NCI-H226 (cell line): ENCODE results near the gene KIAA1614.

Experiments used
- DNase-seq: peaks from one replicate; pipeline ENCODE4 v3.0.0-alpha.2; 2015

Gene KIAA1614

DNA sequence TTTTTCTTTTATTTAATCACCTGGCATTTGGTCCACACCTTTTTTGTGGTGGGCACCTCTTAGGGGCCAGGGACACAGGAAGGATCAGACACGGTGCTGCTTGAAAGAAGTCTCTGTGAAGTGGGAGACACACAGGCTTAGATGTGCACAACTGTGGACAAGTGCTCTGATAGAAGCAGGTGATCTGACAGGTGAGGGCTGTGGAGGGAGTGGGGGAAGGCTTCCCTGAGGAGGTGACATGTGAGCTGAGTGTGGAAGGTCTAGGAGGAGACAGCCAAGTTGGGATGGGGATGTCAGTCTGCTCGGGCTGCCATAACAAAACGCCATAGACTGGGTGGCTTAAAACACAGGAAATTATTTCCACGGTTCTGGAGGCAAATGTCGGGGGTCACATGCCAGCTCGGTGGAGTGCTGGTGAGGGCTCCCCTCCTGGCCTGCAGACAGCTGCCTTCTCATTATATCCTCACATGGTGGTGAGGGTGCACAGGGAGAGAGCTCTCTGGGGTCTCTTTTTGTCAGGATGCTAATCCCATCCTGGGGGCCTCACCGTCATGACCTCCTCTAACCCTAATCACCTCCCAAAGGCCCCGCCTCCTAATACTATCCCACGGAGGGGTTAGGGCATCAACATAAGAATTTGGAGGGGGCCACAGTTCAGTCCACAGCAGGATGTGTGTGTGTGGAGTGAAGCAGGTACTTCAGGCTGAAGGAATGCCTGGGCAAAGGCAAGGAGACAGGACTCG is 5.2 kb upstream of the KIAA1614 start:
- no peak for DNase-seq

DNA sequence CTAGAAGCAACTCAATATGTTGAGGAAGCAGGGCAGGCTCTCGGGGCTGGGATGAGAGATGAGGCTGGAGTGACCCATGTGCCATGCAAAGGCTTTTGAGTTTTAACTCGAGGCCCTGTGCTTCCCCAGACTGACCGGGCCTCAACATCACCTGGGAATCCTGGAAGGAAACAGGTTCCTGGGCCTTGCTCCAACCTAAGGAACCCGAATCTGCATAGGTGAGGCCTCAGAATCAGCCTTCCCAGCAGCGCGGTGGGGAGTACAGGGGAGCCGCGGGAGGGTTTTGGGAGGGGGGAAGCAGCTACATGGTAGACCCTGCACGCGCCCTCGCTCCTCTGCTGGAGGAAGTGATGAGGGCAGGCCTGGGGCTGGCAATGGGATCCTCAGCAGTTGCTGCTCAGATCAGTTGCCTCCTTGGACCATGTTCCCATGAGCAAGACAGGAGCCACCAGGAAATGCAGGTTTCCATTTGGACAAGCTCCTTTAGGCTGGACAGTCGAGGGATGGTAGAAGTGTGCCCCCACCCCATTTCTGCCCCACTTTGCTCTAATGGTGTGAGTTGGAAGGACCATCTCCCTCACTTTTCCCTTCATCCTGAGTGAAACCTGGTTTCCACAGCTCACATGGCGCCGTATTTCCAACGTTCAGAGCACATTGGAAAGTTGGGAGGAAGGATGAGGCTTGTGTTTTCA is 4.5 kb upstream of the KIAA1614 start:
- DNase-seq: no peak

DNA sequence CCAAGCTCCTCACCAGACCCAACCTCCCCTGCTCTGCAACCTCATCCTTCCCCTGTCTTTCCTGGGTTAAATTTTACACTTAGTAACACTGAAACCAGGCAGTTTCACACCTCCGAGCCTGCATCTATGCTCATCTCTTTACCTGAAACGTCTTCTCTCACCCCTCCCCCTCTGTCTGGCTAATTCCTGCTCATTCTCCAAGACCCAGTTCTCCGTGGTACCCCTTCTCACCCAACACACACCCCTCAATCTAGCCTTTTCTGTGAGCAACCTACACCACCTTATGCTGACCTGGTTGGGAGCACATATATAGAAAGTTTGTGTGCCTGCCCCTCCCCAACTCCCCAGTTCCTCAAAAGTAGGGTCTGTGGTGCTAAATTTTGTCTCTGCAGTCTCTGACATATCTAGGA is 3.7 kb upstream of the KIAA1614 start:
- no peak for DNase-seq

DNA sequence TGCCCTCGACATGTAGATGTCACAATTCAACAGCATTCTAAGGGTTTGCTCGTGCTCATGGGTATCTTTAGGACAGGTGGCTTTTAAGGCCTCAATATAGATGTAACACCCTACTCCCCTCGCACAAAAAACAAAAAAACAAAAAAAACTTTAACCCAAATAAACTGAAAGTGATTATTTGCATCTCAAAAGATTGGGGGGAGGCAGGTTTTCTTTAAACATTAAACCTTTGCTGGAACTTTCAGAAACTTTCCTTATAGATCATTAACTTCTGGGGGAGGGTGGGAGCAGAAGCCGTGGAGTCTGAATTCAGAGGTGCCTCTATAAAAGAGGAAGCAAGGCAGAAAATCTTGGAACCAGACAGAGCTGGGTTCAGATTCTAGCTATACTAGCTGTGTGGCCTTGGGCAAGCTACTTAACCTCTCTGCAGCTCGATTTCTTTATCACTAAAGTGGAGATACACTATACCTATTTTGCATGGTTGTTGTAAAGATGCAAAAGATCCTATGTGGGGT is 3.2 kb upstream of the KIAA1614 start:
- DNase-seq: no peak

DNA sequence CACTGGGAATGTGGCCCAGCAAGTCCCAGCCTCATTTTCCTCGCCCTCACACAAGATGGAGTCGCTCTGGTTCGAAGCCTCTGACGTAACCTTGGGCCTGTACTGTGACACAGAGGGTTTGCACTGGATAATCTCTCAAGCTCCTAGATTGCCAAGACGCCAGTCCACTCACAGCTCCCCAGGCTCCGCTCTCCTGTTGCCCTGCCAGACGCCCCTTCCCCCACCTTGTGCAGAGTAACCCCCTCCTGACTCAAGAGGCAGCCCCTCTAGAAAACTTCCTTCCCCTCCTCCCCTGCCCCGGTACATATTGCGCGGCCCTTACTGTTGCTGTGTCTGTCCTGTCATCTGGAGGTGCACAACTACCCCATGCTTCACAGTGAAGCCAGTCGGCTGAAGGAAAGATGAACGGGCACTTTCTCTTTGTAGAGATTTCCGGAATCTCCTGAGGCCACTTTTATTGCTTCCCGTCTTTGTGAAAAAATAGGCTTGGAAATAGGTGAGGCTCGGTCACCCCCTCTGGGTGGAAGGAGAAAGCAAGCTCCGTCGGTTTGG is 981 bp upstream of the KIAA1614 start:
- DNase-seq: no peak

DNA sequence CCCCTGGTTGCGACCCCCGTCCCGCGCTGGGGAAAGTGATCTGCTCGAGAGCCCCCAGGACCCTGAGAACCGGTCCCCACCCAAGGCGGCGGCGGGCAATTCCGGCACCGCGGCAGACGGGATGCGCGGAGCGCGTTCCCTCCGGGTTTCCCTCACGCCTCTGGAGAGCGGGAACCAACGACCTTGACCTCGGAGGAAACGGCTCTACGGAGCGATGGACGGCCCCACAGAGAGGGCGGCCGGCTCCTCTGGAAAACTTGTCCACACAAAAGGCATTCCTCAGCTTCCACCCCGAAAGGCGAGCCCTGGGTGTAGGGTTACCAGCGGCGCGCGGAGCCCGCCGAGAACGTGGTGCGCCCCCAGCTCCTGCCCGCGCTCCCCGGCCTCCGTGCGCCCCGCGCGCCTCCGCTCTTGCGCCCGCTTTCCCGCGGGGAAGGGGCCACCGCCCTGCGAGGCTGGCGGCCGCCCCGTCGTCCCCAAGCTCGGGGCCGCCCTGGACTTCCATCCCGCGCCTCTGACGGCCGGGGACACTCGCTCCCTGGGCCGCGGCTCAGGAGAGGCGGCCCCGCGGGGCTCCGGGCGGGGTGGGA is 391 bp upstream of the KIAA1614 start:
- DNase-seq: no peak

DNA sequence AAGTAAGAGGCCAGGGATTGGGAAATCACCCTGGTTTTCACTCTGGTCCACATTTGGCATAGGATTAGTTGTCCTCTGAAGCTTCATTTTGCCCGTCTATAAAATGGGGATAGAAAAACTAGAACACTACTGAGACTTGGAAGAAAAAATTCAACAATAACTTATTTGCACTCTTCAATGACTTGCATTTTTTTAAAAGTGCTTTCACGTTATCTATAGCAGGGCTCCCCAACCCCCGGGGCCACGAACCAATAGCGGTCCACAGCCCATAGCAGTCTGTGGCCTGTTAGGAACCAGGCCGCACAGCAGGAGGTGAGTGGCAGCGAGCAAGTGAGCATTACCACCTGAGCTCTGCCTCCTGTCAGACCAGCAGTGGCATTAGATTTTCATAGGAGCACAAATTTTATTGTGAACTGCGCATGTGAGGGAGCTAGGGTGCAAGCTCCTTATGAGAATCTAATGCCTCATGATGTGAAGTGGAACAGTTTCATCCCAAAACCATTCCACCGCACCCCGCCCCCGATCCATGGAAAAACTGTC is 2.8 kb downstream of the KIAA1614 start:
- no peak for DNase-seq

DNA sequence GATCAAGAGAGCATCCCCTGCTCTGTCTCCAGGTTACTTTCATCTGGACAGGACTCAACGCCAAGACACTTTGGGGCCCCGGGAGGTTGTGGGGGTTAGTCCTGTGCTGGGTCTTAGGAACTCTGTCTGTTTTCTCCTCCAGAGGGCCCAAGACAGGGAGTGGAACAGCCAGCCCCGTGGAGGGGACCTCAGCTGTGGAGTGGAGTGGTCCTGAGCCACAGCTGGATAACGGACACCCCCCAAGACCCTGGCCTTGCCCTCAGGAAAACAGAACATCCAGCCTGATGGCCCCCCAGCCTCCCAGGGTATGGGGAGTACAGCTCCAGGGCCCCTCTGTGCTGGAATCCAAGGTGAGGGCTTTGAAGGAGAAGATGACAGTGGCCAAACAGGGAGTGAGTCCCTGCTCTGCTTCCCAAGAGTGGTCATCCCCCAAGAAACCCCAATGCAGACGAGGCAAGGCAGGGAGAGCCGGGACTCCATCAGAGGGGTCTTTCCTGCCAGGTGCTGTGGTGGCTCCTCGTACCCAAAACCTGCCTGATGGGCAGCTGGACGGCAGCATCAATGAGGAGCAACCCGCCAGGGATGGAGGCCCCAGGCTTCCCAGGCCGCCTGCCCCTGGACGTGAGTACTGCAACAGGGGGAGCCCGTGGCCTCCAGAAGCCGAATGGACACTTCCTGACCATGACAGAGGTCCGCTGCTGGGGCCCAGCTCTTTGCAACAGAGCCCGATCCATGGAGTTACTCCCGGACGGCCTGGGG is 3.5 kb downstream of the KIAA1614 start:
- no peak for DNase-seq

DNA sequence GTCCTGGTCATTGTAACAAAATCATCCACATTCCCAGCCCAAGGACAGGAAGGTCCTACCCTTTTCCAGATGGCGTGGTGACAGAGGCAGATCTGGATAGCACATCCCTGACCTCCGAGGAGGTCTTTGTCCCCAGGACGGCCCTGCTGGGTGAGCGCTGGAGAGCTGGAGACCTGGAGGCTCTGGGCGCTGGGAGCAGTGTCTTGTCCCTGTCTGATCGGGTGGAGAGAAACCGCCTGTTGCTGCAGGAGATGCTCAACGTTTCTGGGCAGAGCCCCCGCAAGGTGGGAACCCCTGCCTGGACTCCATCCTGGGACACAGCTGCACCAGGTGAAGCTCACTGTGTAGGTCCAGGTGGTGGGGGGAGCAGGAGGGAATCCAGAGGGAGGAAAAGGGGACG is 4.1 kb downstream of the KIAA1614 start:
- no peak for DNase-seq

DNA sequence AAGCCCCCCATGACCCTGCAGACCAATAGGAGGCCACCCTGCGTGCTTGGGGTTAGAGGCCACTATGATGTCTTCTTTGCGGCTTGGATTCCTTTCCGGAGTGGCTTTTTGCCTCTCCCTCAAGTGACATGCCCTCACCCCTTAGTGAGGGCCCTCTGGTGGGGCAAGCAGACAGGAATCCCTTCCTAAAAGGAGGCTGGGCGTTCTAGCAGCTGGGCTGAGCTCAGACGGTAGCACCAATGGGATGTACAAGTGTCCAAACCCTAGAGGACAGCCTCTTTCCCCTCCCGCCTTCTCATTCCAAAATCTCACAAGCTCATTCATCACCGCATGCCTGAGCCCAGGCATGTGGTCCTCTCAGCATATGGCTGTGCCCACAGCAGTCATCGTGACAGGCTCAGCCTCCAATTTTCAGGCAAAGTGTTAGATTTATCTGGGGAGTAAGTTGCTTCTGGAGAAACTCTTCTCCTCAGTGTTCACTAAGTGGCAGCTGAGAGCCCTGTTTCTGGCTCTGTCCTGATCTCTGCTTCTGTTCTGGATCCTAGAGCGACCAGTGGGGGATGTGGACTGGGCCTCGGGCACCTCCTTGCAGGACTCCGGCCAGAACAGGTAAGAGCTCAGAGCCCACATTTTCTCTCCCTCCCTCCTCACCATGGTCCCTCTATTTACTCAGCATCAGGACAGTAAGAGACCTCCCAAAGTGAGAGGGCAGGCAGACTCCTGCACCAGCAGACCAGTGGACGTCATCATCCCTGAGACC is 4.8 kb downstream of the KIAA1614 start:
- DNase-seq: no peak

DNA sequence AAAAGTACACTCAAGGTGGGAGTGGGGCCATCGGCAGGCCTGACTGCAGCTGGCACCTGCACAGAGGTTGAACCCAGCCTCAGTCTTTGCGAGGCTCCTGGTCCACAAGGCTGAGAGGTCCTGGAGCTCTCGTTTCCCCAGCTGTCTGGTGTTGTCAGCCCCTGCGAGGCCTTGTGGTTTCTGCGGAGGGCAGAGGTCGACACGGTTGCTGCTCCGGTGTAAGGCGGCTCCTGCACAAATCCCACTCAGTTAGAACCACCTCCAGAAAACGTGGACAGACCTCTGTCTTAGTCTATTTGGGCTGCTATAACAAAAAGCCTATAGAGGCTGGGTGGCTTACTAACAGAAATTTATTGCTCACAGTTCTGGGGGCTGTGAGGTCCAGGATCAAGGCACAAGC is 5.8 kb downstream of the KIAA1614 start:
- no peak for DNase-seq

DNA sequence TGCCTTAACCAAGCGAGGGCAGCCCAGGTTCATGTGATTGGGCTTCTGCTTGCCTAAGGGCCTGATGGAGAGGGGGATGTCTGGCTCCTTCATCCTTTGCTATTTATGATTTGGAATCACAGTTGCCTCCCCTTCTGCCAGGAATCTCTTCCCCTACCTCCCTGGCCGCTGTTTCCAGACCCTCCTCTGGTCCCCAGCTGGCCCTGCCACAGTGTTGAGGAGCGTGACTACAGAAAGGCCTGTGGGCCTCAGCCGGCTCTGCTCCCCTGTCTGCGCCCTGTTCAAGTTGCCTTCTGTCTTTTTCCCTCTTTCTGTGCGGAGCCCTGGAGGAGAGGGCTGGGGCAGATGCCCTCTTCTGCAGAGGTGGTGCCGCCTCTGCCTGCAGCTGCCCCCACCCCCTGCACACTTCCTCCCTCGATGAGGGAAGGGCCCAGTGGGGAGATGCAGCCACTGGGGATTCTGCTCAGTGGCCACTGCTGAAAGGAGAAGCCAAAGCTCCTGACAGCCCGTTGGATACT is 6.5 kb downstream of the KIAA1614 start:
- DNase-seq: no peak

DNA sequence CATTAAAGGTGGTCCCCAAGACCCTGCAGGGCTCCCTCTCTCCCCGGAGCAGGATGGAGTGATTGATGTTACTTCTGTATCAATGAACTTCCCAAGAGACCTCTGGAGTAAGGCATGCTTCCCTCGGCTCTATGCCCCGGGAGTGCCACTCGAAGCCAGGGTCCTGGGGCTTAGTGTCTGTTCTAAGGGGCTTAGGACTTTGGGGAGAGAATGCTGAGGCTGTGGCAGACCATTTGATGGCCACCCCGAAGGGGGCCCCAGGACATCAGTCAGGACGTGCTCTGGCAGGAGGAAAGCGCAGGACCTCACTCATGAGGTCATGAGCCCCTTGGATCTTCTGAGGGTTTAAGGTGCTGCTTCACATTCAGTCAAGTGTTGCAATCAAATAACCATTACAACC is 7.5 kb downstream of the KIAA1614 start:
- no peak for DNase-seq

DNA sequence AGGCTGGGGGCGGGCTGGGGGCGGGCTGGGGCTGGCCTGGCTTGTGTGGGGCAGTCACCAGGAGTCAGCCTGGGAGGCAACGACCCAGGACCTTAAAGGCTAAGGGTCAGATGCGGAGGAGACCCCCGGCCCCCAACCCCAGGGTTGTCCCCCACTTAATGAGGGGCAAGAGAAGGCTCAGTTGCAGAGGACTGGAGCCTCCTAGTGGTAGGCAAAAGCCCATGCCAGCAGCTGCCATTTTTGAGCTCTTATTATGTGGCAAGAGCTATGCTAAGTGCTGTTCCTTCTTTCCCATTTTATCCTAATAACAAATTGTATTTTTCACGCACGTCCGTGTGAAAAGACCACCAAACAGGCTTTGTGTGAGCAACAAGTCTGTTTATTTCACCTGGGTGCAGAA is 8.0 kb downstream of the KIAA1614 start:
- DNase-seq: no peak

DNA sequence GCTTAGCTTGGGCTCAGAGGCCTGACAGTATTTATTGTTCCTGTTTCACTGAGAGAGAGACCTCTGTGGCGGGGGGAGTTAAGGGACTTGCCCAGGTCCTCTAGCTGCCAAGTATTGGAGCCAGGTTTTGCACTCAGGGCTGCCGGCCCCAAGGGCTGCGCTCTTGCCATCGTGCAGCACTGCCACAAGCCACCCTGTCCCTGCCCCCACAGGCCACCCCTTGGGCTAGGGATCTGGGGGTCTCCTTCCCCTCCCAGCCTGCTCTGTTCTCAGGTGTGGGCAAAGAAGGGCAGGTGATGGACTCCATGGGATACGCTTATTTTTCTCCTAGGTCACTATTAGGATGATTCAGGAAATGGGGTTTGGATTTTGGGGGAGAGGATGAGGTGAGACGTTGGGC is 8.7 kb downstream of the KIAA1614 start:
- DNase-seq: no peak

DNA sequence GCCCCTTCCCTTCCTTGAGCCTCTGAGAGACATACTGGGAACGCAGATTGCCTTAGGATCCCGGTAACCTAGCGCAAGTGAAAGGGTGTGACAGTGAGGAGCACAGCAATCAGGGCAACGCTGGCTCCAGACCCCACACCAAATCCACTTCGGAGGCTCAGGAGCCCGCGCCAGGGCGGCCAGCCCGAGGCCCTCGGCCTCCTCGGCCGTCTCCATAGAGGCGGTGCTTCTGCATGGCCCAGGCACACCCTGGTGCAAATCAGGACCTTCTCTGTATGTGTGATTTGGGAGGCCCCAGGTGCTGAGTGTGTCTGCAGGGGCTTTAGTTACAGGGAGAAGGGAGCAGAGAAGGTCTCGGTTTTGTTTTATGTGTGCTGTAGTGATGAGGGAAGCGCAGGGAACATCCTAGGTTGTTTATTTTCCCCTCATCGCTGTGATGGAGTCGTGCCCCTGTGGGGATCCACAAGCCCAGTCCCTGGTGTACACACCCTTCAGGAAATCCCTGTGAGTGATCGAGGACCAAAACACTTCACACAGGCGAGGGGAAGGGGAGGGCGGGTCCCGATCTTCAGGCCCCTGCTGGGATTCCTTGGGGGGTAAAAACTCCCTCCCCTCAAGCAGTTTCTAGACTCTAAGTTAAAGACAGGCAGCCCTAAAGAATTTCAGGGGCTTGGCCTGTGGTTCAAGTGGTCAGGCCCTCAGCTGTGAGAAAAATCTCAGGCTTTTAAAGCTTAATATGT is 9.4 kb downstream of the KIAA1614 start:
- DNase-seq: no peak

DNA sequence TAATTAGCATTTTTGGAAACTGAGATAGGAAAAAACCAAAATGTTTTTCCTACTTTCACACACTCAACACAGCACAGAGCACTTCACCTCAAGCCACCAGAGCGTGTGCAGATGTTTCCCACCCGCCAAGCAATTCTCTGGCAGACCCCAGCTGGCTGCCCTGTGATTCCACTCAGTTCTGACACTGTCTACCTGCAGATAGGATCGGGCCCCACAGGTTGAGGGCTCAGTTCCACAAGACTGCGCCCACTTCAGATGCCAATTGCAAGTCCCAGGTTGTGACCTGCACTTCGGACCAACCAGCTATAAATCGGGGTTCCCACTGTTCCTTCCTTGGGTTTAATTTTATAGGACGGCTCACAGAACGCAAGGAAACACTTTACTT is 9.9 kb downstream of the KIAA1614 start:
- DNase-seq: no peak

DNA sequence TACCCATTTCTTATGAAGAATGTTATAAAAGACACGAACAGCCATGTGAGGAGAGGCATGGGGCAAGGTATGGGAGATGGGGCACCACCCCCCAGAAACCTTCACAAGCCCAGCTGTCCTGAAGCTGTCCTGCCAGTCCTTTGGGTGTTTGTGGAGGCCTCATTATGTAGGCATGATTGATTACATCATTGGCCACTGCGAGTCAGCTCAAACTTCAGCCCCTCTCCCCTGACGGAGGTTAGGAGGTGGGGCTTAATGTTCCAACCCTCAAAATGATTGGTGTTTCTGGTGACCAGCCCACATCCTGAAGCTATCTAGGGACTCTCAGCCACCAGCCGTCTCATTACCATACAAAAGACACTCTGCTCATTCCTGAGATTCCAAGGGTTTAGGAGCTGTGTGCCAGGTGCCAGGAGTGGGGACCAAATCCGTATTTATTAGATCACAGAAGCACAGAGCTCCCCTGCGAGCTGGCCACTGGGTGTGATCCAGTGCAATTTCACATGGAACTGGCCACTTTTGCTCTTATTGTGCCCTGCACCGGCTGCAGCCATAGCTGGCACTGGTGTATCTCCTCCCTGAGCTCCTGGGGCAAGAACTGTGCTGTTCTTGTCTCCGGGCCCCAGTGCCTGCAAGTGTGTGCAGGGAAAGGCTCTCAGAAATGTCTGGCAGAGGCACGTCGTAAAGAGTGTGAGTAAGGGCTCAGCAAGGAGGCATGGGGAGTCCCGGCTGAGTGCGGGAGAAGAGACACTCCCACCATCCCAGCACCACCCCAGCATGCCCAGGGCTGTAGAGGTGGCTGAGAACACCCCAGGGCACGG is 10.5 kb downstream of the KIAA1614 start:
- DNase-seq: no peak

DNA sequence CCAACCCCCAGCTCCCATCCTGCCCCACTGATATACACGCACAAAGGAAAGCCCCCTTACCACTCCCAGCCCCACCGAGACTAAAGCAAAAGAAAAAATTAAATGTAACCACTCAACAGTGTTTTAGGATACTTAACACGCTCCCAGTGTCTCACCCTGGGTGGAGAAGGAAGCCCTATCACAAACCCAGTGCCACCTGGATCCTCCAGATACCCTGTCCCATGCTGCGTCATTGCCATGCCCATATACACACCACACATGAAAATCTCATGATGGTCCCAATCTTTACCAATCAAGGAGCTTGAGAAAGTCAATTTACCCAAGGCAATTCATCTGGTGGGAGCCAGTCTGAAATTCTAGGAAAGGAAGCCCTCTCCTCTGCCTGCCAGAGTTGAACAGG is 11.2 kb downstream of the KIAA1614 start:
- no peak for DNase-seq

DNA sequence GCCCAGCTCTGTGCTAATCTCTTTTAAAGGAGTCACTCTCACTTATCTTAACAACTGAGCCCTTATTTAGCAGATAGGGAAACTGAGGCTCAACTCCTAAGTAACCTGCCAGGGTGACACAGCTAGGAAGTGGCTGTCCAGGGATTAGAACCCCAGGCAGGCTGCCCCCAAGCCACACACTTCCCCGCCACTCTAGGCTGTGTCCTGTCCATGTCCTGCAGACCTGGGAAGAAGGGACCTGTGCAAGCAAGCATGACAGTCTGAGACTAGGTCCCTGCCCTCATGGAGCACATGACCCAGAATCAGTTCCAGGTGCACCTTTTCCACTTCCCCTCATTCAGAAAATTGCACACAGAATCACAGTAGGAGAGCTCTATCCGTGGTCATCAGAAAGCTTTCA is 12.2 kb downstream of the KIAA1614 start:
- no peak for DNase-seq
